Right ventricle myocardium inferior (tissue), 1 donor: ENCODE measurements around the gene OR52A5. TPM values are rescaled to one million over a fixed set of nuclear protein-coding genes. Genes with fewer than 3 reads are reported as not detected.
A peak's percentile ranks its signal among the peaks of the same experiment; 100 is the strongest.

Experiments used
- ATAC-seq: fragments of 200-7000 bp; cut with Tn5 transposase; one replicate; pipeline ENCODE4 v1.9.1; 2020; ENCODE audit warnings: mild to moderate bottlenecking, moderate library complexity
- DNase-seq: peaks from one replicate; pipeline ENCODE4 v3.0.0; 2021; ENCODE audit errors: missing footprints
- intact Hi-C: fragments of 100-400 bp; cut with DNase I; formaldehyde crosslinking; loops from one replicate; pipeline ENCODE4 v1.11.0; 2022
- total RNA-seq: library from RNA; stranded (reverse); fragmentation: NEBNext Ultra II Directional; extraction: Animal tissue kit (Norgen Biotek cat#: 25700); gene quantifications from one replicate; pipeline ENCODE4 v1.2.1, GENCODE V29; 2021
- donor health status: DM: no; HTN: yes; CAD: no; lungs with severe emphysema.

Gene OR52A5
- total RNA-seq, 1 donor from 2014 or later = not detected

- ATAC-seq = peak; percentile 64
- intact Hi-C loops = loop anchor here (2.0 to 5.0 kb wide), 2 partner anchors 257 to 683 kb away; partner anchors contain the start of gene OR52N2
- peak; percentile 50 for DNase-seq
Observed at GRCh38 chr11:5123802-5124521, 14.2 kb downstream of the OR52A5 start.

DNA sequence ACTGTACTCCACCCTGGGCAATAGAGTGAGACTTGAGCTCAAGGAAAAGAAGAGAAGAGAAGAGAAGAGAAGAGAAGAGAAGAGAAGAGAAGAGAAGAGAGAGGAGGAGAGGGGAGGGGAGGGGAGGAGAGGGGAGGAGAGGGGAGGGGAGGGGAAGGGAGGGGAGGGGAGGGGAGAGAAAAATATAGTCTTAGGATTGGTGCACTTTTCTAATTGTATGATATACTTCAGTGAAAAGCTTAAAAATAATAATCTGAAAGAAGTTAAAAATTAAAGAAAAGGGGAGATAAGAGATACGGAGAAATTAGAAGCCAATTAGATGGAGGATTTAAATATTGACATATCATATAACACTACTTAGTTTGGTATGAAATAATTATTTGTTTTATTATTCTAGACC lies 19.3 kb downstream of the OR52A5 start:
- DNase-seq (no peak), ATAC-seq (no peak)
- intact Hi-C loops = no loop called here

- intact Hi-C loops = no loop called here
- ATAC-seq = no peak
- DNase-seq = no peak
Observed at GRCh38 chr11:5117588-5117987, 20.6 kb downstream of the OR52A5 start.

DNA sequence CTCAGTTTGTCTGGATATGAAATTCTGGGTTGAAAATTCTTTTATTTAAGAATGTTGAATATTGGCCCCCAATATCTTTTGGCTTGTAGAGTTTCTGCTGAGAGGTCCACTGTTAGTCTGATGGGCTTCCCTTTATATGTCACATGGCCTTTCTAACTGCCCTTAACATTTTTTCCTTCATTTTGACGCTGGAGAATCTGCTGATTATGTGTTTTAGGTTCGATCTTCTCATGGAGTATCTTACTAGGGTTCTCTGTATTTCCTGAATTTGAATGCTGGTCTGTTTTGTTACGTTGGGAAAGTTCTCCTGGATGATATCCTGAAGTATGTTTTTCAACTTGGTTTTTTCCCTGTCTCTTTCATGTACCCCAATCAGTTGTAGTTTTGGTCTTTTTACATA lies 22.8 kb downstream of the OR52A5 start:
- ATAC-seq = no peak
- intact Hi-C loops = no loop called here
- DNase-seq = no peak

DNA sequence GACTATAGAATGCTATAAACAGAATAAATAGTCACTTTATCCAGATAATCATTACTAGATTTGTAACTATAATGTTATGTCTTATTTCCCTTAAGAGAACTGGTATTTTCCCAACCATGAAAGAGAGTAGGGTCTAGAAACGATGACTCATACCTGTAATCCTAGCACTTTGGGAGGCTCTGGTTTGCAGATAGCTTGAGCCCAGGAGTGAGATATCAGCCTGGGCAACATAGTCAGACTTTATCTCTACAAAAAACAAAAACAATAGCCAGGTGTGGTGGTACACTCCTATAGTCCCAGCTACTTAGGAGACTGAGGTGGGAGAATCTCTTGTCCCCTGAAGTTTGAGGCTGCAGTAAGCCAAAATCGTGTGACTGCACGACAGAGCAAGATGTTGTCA lies 30.9 kb downstream of the OR52A5 start:
- no peak for DNase-seq
- intact Hi-C loops = no loop called here

DNA sequence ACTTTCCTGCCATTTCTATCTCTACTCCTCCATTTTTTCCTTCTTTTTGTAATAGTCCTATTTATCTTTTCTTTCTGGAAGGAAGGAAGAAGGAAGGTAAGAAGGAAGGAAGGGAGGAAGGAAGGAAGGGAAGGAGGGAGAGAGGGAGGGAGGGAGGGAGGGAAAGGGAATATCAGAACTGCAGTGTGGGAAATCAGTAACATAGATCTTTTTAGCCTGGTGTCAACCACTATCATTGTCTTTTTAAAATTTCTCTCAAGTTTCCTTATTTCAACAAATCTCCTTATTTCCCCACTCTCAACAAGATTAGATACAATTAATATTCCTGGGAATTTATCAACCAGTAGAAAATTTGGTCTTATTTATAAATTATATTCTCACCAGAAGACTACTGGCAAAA lies 35.1 kb downstream of the OR52A5 start:
- intact Hi-C loops = no loop called here
- ATAC-seq (no peak), DNase-seq (no peak)

More for the DNA sequence above, 30.9 kb downstream of the OR52A5 start:
- no peak for ATAC-seq

DNA sequence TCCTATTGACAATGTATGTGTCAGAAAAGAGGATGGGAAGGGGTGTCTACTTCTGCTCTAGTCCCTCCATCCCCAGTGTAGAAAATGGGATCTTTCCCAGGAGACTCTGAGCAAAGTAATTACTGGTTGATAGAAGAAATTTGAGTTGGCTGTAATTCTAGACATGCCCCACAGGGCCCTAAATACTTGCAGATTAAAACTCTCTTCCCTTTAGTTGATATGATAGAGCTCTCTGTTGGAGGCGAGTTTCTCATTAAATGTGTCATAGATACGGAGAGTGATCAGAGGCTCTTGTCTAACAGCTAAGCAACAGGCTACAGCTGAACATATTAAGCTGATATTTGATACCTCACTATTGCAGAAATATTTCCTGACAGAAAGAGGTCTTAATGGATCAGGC lies 35.9 kb downstream of the OR52A5 start:
- no peak for DNase-seq
- no peak for ATAC-seq
- intact Hi-C loops = no loop called here

GRCh38 chr11:5096011-5096410 lies 42.1 kb downstream of the OR52A5 start:
- intact Hi-C loops = no loop called here
- DNase-seq (no peak), ATAC-seq (no peak)

GRCh38 chr11:5092821-5093585 lies 45.2 kb downstream of the OR52A5 start:
- DNase-seq (no peak), ATAC-seq (no peak)
- intact Hi-C loops = no loop called here

GRCh38 chr11:5090668-5091067 lies 47.5 kb downstream of the OR52A5 start:
- ATAC-seq = no peak
- DNase-seq = no peak
- intact Hi-C loops = no loop called here

- intact Hi-C loops = no loop called here
- no peak for DNase-seq
- ATAC-seq = no peak
Observed at GRCh38 chr11:5088556-5088955, 49.6 kb downstream of the OR52A5 start.

DNA sequence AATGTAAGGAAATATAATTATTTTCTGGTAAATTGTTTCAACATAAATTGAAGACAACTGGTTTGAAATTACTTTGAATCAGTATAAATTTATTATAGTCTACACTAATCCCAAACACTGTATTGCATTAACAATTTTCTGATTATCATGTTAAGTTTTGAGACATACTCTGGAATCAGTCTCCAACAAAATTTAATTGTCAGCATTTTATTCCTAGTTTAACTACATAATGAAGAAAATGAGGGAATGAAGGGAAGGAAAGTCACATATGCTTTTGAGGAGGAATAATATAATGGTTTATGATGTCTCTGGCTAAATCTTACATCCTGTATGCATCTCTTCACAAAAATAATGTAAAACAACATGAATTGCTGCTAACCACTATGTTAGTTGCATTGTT lies 54.6 kb downstream of the OR52A5 start:
- intact Hi-C loops = no loop called here
- DNase-seq (no peak), ATAC-seq (no peak)

- ATAC-seq = no peak
- no peak for DNase-seq
- intact Hi-C loops = no loop called here
Observed at GRCh38 chr11:5081405-5081804, 56.8 kb downstream of the OR52A5 start.

Other genes with a start within 250 kb of the OR52A5 start
- not detected for gene OR51A7, start 234.6 kb downstream of the OR52A5 start, total RNA-seq
- gene OR51G2, start 219.0 kb downstream of the OR52A5 start, total RNA-seq = not detected
- gene OR51G1, start 214.0 kb downstream of the OR52A5 start, total RNA-seq = not detected
- gene OR51A4, start 190.8 kb downstream of the OR52A5 start, total RNA-seq = not detected
- not detected for gene OR51A2, start 182.6 kb downstream of the OR52A5 start, total RNA-seq
- not detected for gene OR51L1, start 143.5 kb downstream of the OR52A5 start, total RNA-seq
- gene OR52J3, start 91.8 kb downstream of the OR52A5 start, total RNA-seq = not detected
- gene OR52E2, start 78.7 kb downstream of the OR52A5 start, total RNA-seq = not detected
- gene OR52E1, start 68.8 kb downstream of the OR52A5 start, total RNA-seq = not detected
- gene OR52A1, start 16.4 kb upstream of the OR52A5 start, total RNA-seq = not detected
- gene OR51V1, start 62.3 kb upstream of the OR52A5 start, total RNA-seq = not detected
- gene HBB, start 88.7 kb upstream of the OR52A5 start, total RNA-seq = 140 TPM
- gene HBD, start 96.1 kb upstream of the OR52A5 start, total RNA-seq = not detected
- not detected for gene HBG1, start 111.5 kb upstream of the OR52A5 start, total RNA-seq
- gene HBG2, start 116.4 kb upstream of the OR52A5 start, total RNA-seq = not detected
- gene HBE1, start 131.6 kb upstream of the OR52A5 start, total RNA-seq = not detected
- not detected for gene OR51B4, start 163.6 kb upstream of the OR52A5 start, total RNA-seq
- gene OR51B2, start 185.9 kb upstream of the OR52A5 start, total RNA-seq = not detected
- gene OR51B5, start 205.2 kb upstream of the OR52A5 start, total RNA-seq = not detected
- not detected for gene OR51B6, start 213.2 kb upstream of the OR52A5 start, total RNA-seq
- gene OR51M1, start 245.5 kb upstream of the OR52A5 start, total RNA-seq = not detected